ENCODE data around the gene ADAMTSL1.

ADAMTSL1 gene

DNA sequence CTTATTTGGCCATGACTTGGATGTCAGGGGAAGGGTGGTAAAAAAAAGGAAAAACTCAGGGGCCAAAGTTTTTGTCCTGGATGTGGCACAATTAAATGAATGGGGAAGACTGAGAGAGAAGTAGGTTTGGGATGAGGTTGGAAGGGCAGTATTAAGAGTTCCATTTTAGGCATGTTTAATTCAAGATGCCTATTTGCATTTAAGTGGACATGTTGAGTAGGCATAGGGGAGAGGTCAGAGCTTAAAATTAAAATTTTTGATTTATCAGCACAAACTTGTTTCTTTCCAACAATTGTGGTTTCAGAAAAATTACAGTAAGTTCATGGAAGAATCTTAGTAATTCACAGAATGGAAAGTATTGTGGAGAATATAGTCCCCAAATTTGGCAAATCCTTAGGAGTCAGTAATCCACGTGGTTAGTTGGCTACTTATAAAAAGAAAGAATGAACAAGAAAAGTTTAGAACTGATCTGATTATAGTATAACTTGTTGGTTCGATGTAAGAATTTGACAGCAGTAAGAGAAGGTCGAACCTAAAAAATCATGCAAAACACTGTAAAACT, 293.1 kb downstream of the ADAMTSL1 start:
- TF ChIP-seq, protein P1, sequence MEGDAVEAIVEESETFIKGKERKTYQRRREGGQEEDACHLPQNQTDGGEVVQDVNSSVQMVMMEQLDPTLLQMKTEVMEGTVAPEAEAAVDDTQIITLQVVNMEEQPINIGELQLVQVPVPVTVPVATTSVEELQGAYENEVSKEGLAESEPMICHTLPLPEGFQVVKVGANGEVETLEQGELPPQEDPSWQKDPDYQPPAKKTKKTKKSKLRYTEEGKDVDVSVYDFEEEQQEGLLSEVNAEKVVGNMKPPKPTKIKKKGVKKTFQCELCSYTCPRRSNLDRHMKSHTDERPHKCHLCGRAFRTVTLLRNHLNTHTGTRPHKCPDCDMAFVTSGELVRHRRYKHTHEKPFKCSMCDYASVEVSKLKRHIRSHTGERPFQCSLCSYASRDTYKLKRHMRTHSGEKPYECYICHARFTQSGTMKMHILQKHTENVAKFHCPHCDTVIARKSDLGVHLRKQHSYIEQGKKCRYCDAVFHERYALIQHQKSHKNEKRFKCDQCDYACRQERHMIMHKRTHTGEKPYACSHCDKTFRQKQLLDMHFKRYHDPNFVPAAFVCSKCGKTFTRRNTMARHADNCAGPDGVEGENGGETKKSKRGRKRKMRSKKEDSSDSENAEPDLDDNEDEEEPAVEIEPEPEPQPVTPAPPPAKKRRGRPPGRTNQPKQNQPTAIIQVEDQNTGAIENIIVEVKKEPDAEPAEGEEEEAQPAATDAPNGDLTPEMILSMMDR (IDR thresholded peaks at IDR 0.05): no peak
- Histone ChIP-seq H3K4me3 (no peak overlapping the region), H3K27ac (no peak overlapping the region)
- no peak for DNase-seq (ENCODE audit: low spot score)

DNA sequence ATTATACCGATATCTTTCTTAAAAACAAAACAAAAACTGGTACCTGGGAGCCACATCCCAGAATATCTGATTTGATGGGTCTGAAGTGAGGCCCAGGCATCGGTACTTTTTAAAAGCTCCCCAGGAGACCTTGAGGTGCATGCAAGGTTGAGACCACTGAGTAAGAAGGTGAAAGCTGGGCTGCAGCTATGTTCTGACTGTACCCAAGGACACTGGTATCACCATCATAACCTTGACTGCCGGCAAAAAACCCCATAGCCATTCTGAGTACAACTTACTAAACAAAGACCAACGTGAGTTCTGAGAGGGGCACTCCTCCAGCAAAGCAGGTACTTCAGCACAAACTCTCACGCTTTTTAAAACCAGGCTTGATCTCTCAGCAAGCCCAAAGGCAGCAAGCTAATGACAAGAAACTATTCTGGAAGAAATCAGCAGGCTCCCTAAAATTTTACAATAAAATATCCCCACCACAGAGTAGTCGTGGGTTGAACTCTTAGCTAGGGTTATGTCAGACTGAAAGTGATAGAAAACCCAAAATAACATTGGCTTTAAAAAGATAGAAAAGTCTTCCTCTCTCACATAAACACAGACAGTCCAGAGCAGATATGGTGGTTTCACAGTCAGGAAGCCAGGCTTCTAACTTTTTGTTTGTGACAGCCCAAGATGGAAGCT, 295.1 kb downstream of the ADAMTSL1 start:
- TF ChIP-seq, protein P1 (IDR thresholded peaks at IDR 0.05): no peak
- no peak for DNase-seq (ENCODE audit: low spot score)
- no peak overlapping the region for H3K27ac ChIP-seq
- H3K4me3 ChIP-seq: no peak overlapping the region

DNA sequence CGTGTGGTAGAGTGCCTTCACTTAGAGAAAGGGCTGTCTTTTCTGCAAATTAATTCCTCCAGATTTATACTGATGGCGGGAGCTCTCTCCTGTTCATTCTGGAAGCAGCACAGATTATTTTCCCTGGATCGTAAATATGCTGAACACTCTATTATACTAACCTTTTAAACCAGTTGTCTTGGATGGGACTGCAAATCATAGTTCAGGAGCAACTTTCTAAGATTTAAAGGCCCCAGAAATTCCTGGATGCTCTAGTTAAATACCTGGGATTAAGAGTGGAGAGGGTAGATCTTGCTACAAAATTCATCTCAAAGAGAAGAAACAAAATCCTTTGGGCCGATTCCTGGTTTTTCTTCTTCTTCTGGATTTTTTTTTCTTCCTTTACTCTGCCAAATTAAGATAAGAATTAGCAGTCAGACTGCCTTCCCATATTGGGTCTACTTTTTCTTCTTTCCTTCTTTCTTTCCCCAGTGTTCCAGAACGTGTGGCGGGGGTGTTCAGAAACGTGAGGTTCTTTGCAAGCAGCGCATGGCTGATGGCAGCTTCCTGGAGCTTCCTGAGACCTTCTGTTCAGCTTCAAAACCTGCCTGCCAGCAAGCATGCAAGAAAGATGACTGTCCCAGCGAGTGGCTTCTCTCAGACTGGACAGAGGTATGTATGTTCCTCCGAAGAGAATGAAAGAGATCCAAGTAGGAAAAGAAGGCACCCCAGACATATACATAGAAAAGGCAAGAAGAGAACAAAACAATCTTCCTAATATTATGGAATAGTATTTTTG, 296.4 kb downstream of the ADAMTSL1 start:
- no peak for DNase-seq (ENCODE audit: low spot score)
- Histone ChIP-seq H3K4me3 (no peak overlapping the region), H3K27ac (no peak overlapping the region)
- TF ChIP-seq, protein P1 (IDR thresholded peaks at IDR 0.05): no peak

DNA sequence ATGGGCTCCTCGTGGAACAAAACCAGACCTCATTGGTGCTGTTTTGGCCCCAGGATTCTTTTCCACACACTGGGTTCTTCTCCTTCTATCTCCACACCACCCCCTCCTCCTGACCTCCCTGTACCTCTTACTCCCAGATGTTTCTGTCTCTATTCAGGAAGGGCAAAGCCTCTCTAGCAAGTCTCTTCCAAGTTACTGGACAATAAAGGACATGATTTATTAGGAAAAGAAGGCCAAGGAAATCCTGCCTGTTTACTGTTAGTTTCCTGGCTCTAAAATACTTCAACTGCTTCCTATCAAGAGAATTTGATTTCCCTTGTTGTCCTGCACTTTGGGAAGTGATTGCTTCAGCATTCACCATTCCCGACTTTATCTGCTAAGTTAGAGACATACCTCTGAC, 297.1 kb downstream of the ADAMTSL1 start:
- TF ChIP-seq, protein P1 (IDR thresholded peaks at IDR 0.05): no peak
- H3K4me3 ChIP-seq: no peak overlapping the region
- H3K27ac ChIP-seq: no peak overlapping the region
- DNase-seq (ENCODE audit: low spot score): no peak

DNA sequence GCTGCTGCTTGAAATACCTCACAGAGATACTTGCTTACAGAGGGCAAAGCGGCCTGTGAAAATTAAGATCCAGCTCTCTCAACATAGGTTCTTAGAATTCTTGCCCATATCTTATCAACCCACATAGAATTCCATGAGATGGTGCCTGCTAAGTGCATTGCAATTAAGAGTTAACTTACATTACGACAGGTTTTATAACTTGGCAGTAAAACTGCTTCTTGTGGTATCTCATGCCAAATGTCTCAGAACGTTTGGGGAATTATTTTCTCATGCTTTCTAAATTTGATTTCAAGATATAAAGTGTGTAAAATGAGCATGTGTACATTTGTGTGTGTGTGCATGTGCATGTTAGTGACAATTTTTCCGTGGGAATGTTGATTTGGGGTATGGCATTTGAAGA, 297.8 kb downstream of the ADAMTSL1 start:
- TF ChIP-seq, protein P1 (IDR thresholded peaks at IDR 0.05): no peak
- no peak overlapping the region for H3K27ac ChIP-seq

DNA sequence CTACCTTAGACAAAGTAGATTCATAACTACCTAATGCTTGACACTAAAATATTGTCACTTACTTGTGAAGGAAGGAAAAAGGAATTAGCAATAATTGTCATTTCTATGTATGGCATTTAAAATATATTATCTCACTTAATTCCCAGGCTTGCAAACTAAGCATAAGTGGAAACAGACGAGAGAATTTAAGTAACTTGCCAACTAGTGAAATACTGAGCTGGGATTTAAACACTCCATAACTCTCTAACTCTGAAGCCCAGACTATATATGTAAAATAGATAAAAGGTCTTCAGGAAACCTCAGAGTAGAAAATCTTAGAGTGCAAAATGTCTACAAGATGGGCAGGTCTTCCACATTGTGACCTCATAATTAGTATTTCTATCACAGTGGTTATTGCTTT, 301.3 kb downstream of the ADAMTSL1 start:
- DNase-seq (ENCODE audit: low spot score): no peak
- H3K4me3 ChIP-seq: no peak overlapping the region
- TF ChIP-seq, protein P1 (IDR thresholded peaks at IDR 0.05): no peak
- H3K27ac ChIP-seq: no peak overlapping the region

More for the DNA sequence above, 297.8 kb downstream of the ADAMTSL1 start:
- no peak overlapping the region for H3K4me3 ChIP-seq
- no peak for DNase-seq (ENCODE audit: low spot score)

All from coronary artery (tissue), 2 donors.